HepG2 (cell line): ENCODE results near the gene TMEM266. TPM values are rescaled to one million over a fixed set of nuclear protein-coding genes. Genes with fewer than 3 reads are reported as not detected.

ENCODE experiments used
- ATAC-seq: fragments of 200-7000 bp; cut with Tn5 transposase; 3 replicates; pipeline ENCODE4 v1.9.1; 2020; ENCODE audit warnings: mild to moderate bottlenecking, moderate library complexity
- BruUV-seq: library from RNA; stranded (reverse); fragments of 400-500 nt; replicated peaks from 2 replicates; lab custom pipeline; 2021; lab: Mats Ljungman, UMichigan
- CTCF ChIA-PET: fragments of 300-600 bp; formaldehyde crosslinking; extraction: SDS; loops from one replicate; lab custom pipeline; 2021; ENCODE audit warnings: low total read pairs, inconsistent platforms, low intra/inter-chr PET ratio; lab: Yijun Ruan, JAX
- POLR2A ChIA-PET: fragments of 350-600 bp; sonication (Branson Sonifier 250); formaldehyde crosslinking; loops from one replicate; lab custom pipeline; 2020; ENCODE audit warnings: antibody characterized with exemption, inconsistent platforms; lab: Yijun Ruan, JAX
- DNase-seq: peaks from one replicate; pipeline ENCODE4 v3.0.0-alpha.2; 2015; ENCODE audit warnings: low spot score
- FAIRE-seq: peaks from 3 replicates; lab custom pipeline; 2011; peaks lifted over from hg19 to GRCh38; lab: Jason Lieb, UNC
- H2AFZ ChIP-seq: one replicate; pipeline ENCODE4 v1.6.1; 2011; ENCODE audit warnings: low read length, inconsistent platforms
- H3K27ac ChIP-seq: fragments of 300-600 bp; 3 replicates; pipeline ENCODE4 v1.8.0; 2011; ENCODE audit warnings: mixed run types, mild to moderate bottlenecking, mixed read lengths, low read length, inconsistent platforms; ENCODE audit not compliant: insufficient read depth; ENCODE audit errors: extremely low read length
- H3K27me3 ChIP-seq, 2 experiments: fragments of 200-600 bp in 1 of 2; 2 replicates in 1 of 2; 3 replicates in 1 of 2; pipeline versions ENCODE4 v1.6.0 to v1.8.0; 2011; ENCODE audit warnings: low read length in 2 of 2, mild to moderate bottlenecking in 2 of 2, moderate library complexity in 2 of 2, inconsistent platforms in 1 of 2; ENCODE audit not compliant: insufficient read depth in 2 of 2, control insufficient read depth in 1 of 2
- H3K36me3 ChIP-seq, 2 experiments: fragments of 200-600 bp in 1 of 2; replicated peaks in 1 of 2; 2 replicates in 1 of 2; 3 replicates in 1 of 2; pipeline versions ENCODE4 v1.5.1 to v1.8.0; 2011; ENCODE audit warnings: low read length in 2 of 2, inconsistent platforms in 1 of 2; ENCODE audit not compliant: insufficient read depth in 2 of 2, control insufficient read depth in 1 of 2
- H3K4me1 ChIP-seq: 2 replicates; pipeline ENCODE4 v1.5.1; 2012; ENCODE audit warnings: low read length, inconsistent platforms; ENCODE audit not compliant: insufficient read depth
- H3K4me2 ChIP-seq: 2 replicates; pipeline ENCODE4 v1.6.0; 2011; ENCODE audit warnings: low read depth, low read length, inconsistent platforms
- H3K4me3 ChIP-seq, 3 experiments: fragments of 200-600 bp in 1 of 3; sonication (generic), shearing (Covaris generic) in 1 of 3; replicated peaks in 1 of 3; 2 replicates each; pipeline ENCODE4 v1.5.1; 2011 to 2016; ENCODE audit warnings: low read length in 3 of 3, inconsistent platforms in 2 of 3, low read depth in 2 of 3, mild to moderate bottlenecking in 2 of 3, control low read depth in 1 of 3, mixed read lengths in 1 of 3; ENCODE audit not compliant: insufficient read depth in 1 of 3
- H3K79me2 ChIP-seq: one replicate; pipeline ENCODE4 v1.6.1; 2011; ENCODE audit warnings: low read length, inconsistent platforms; ENCODE audit not compliant: insufficient read depth
- H3K9ac ChIP-seq: 2 replicates; pipeline ENCODE4 v1.6.0; 2011; ENCODE audit warnings: mild to moderate bottlenecking, low read depth, low read length, inconsistent platforms; ENCODE audit not compliant: insufficient read depth
- H3K9me3 ChIP-seq: 2 replicates; pipeline ENCODE4 v1.5.1; 2012; ENCODE audit warnings: mild to moderate bottlenecking, low read length
- H4K20me1 ChIP-seq: 2 replicates; pipeline ENCODE4 v1.6.0; 2011; ENCODE audit warnings: inconsistent platforms, mild to moderate bottlenecking, low read length, moderate library complexity; ENCODE audit not compliant: insufficient read depth
- ADNP ChIP-seq: sonication (generic); formaldehyde crosslinking; IDR thresholded peaks from 2 replicates; pipeline ENCODE4 v1.4.0; 2020; ENCODE audit warnings: missing genetic modification reagents
- JDP2 ChIP-seq: sonication (generic); formaldehyde crosslinking; IDR thresholded peaks from 2 replicates; pipeline ENCODE4 v1.8.1; 2022; ENCODE audit warnings: missing genetic modification reagents, borderline replicate concordance
- MED8 ChIP-seq: sonication (generic); formaldehyde crosslinking; IDR thresholded peaks from 2 replicates; pipeline ENCODE4 v1.8.1; 2023; ENCODE audit warnings: mild to moderate bottlenecking, missing genetic modification reagents; ENCODE audit not compliant: insufficient replicate concordance
- MTERF4 ChIP-seq: sonication (generic); formaldehyde crosslinking; IDR thresholded peaks from 2 replicates; pipeline ENCODE4 v1.8.0; 2023; ENCODE audit warnings: mild to moderate bottlenecking, missing genetic modification reagents
- MXD3 ChIP-seq: IDR thresholded peaks from 2 replicates; pipeline ENCODE4 v1.6.1; 2016; ENCODE audit warnings: mild to moderate bottlenecking, missing biosample characterization, missing genetic modification reagents
- NFYC ChIP-seq: IDR thresholded peaks from 2 replicates; pipeline ENCODE4 v1.6.1; 2016; ENCODE audit warnings: missing genetic modification reagents, missing compliant biosample characterization
- SRF ChIP-seq: IDR thresholded peaks from 2 replicates; pipeline ENCODE4 v1.6.1; 2011; ENCODE audit warnings: mild to moderate bottlenecking, low read depth, low read length, moderate library complexity
- SUZ12 ChIP-seq: fragments of 150-350 bp; IDR thresholded peaks from 2 replicates; pipeline ENCODE4 v1.6.1; 2014; ENCODE audit warnings: low read depth, low read length
- TFDP1 ChIP-seq: IDR thresholded peaks from 2 replicates; pipeline ENCODE4 v1.6.1; 2016; ENCODE audit warnings: missing compliant biosample characterization, missing genetic modification reagents, borderline replicate concordance
- WIZ ChIP-seq: sonication (generic); formaldehyde crosslinking; IDR thresholded peaks from 2 replicates; pipeline ENCODE4 v1.5.1; 2020; ENCODE audit warnings: mild to moderate bottlenecking, missing genetic modification reagents
- ZNF274 ChIP-seq: sonication (generic); formaldehyde crosslinking; IDR thresholded peaks from 2 replicates; pipeline ENCODE4 v1.5.1; 2020; ENCODE audit warnings: mild to moderate bottlenecking, missing genetic modification reagents
- ZNF333 ChIP-seq: sonication (generic); formaldehyde crosslinking; IDR thresholded peaks from 2 replicates; pipeline ENCODE4 v1.4.0; 2020; ENCODE audit warnings: mild to moderate bottlenecking, missing genetic modification reagents, borderline replicate concordance
- ZNF800 ChIP-seq: sonication (generic); formaldehyde crosslinking; IDR thresholded peaks from 2 replicates; pipeline ENCODE4 v1.4.0; 2020; ENCODE audit warnings: missing genetic modification reagents
- ZSCAN25 ChIP-seq: sonication (generic); formaldehyde crosslinking; IDR thresholded peaks from 2 replicates; pipeline ENCODE4 v1.8.0; 2022; ENCODE audit warnings: mild to moderate bottlenecking, missing genetic modification reagents
- WGBS: methylation state at CpG from one replicate; pipeline ENCODE4 v1.1.6; 2017; ENCODE audit warnings: low lambda C conversion rate; 5-methylcytosine and 5-hydroxymethylcytosine counted together
- in situ Hi-C: cut with HindIII; loops from 2 replicates; pipeline ENCODE4 v1.10.0; 2017; ENCODE audit warnings: low pct_unique_long_range_greater_than_20kb; ENCODE audit not compliant: extremely low pct_ligation_motif_present
- intact Hi-C: fragments of 100-400 bp; cut with micrococcal nuclease; formaldehyde crosslinking; loops from one replicate; pipeline ENCODE4 v1.10.0; 2022; ENCODE audit not compliant: unreplicated experiment
- polyA plus RNA-seq, 8 experiments: library from polyadenylated mRNA; depleted of rRNA in 3 of 8; stranded (reverse) in 7 of 8; unstranded in 1 of 8; fragments of >200 nt; fragmentation: Illumina TruSeq in 4 of 8; extraction: Trizol in 4 of 8; gene quantifications; 2 replicates each; pipeline versions ENCODE4 v1.2.1 to v1.2.3, GENCODE V29; 2011 to 2016; ENCODE audit warnings: low read depth in 4 of 8, missing spikeins in 1 of 8, mixed read lengths in 1 of 8; ENCODE audit not compliant: insufficient read depth in 1 of 8
- total RNA-seq, 5 experiments: library from RNA; depleted of rRNA; stranded (reverse); fragments of >200 nt; fragmentation: Illumina TruSeq; extraction: Trizol; gene quantifications; 2 replicates each; pipeline ENCODE4 v1.2.3, GENCODE V29; 2016; ENCODE audit warnings: low read depth in 1 of 5

The TMEM266 gene
- total and polyA plus RNA-seq, 2 of the 13 experiments (the other 11 are each of a cell fraction or from before 2014, with no cell fraction given) = 0.04 TPM; not detected in 1

- H3K4me1 ChIP-seq = no peaks in the 10 kb centered on the region
- ChIA-PET POLR2A (no interaction called here), CTCF (no interaction called here)
- BruUV-seq = no TSS peak
- in situ Hi-C loops = no loop called here
- H3K4me2 ChIP-seq = no peak overlapping the region
- H2AFZ ChIP-seq = no peak overlapping the region
- H3K36me3 ChIP-seq = peaks cover 1 to 34% of the 10 kb centered on the region in 2 experiments; a peak in 3 of 5 replicates
- intact Hi-C loops = no loop called here
- ATAC-seq (no peak), FAIRE-seq (no peak), DNase-seq (no peak)
- peaks cover 6% of the 10 kb centered on the region for H3K79me2 ChIP-seq
- no peak overlapping the region for H3K27ac ChIP-seq
- H4K20me1 ChIP-seq = no peaks in the 10 kb centered on the region
- H3K9me3 ChIP-seq = no peaks in the 10 kb centered on the region
- no peak overlapping the region for H3K9ac ChIP-seq
- H3K4me3 ChIP-seq = no peak overlapping the region
- H3K27me3 ChIP-seq = no peaks in the 10 kb centered on the region
- 78% methylated on average over 2 of the region's 2 CpGs for WGBS
- TF ChIP-seq JDP2 (CRISPR knock-in tag) (no peak), TFDP1 (CRISPR knock-in tag) (no peak), ZNF274 (no peak), MED8 (CRISPR knock-in tag) (no peak), NFYC (CRISPR knock-in tag) (no peak), ZNF800 (CRISPR knock-in tag) (no peak), MXD3 (CRISPR knock-in tag) (no peak), SRF (no peak), ZNF333 (CRISPR knock-in tag) (no peak), ADNP (CRISPR knock-in tag) (no peak), SUZ12 (no peak), MTERF4 (CRISPR knock-in tag) (no peak), WIZ (CRISPR knock-in tag) (no peak), ZSCAN25 (CRISPR knock-in tag) (no peak)
Observed at GRCh38 chr15:76252249-76252648, 192.5 kb downstream of the TMEM266 start.
